ENCODE results near the gene MEGF6.

The MEGF6 gene

DNA sequence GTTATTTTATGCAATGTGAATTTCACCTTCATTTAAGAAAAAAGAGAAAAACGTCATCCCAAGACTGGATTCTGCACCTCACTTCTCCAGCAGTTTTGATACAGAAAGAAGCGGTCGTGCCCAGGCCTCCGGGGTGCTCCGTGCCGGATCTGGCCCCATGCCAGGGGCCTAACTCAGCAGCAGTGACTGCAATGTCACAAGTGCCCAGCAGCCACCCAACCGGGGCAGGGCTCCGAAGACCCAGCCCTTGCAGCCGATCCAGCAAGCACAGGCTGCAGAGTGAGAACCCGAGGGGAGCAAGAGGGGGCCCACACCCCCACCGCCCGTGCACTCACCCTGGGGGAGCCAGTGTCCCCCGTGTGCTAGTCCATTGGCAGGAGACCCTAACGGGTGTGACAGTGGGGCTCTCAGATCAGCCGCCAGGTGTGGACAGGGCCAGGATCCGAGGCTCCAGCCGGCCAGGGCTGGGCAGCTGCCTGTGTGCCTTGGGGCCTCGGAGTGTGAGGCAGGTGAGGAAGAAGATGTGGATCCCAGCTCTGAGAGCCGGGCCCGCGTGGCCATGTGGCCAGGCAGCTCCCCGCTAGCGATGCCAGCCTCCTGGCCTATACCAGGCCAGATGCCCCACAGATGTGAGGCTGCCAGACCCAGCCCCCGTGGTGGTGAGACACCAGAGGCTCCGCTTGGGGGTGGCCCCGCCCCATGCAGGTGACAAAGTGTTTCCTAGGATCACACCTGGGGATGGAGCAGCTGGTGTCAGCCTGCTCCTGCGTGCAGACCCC, 60.6 kb downstream of the MEGF6 start:
- ATAC-seq (ENCODE audit: low read depth), result no peak

GRCh38 chr1:3548895-3549294, 62.4 kb downstream of the MEGF6 start:
- Histone ChIP-seq H3K27me3 (ENCODE audit: insufficient read depth, poor library complexity, severe bottlenecking) (no peaks in the 10 kb centered on the region), H3K27ac (ENCODE audit: poor library complexity, severe bottlenecking) (no peak overlapping the region), H3K4me1 (ENCODE audit: insufficient read depth, poor library complexity, severe bottlenecking) (peaks cover 12% of the 10 kb centered on the region), H3K4me3 (ENCODE audit: severe bottlenecking) (no peak overlapping the region), H3K9me3 (ENCODE audit: severe bottlenecking) (no peaks in the 10 kb centered on the region), H3K36me3 (ENCODE audit: low read depth) (no peaks in the 10 kb centered on the region)
- no peak for ATAC-seq (ENCODE audit: low read depth)
- DNase-seq (ENCODE audit: low spot score), result no peak
- no peak for TF ChIP-seq CTCF (IDR thresholded peaks at IDR 0.05; ENCODE audit: poor library complexity, severe bottlenecking)

More for the DNA sequence above, 60.6 kb downstream of the MEGF6 start:
- no peak overlapping the region for H3K4me3 ChIP-seq (ENCODE audit: severe bottlenecking)
- H3K27ac ChIP-seq (ENCODE audit: poor library complexity, severe bottlenecking), result no peak overlapping the region
- H3K4me1 ChIP-seq (ENCODE audit: insufficient read depth, poor library complexity, severe bottlenecking), result peaks cover 26% of the 10 kb centered on the region
- no peak for DNase-seq (ENCODE audit: low spot score)
- H3K36me3 ChIP-seq (ENCODE audit: low read depth), result no peaks in the 10 kb centered on the region
- H3K27me3 ChIP-seq (ENCODE audit: insufficient read depth, poor library complexity, severe bottlenecking), result no peaks in the 10 kb centered on the region
- no peak for TF ChIP-seq CTCF (IDR thresholded peaks at IDR 0.05; ENCODE audit: poor library complexity, severe bottlenecking)
- H3K9me3 ChIP-seq (ENCODE audit: severe bottlenecking), result no peaks in the 10 kb centered on the region

GRCh38 chr1:3548156-3548893, 63.0 kb downstream of the MEGF6 start:
- no peak for TF ChIP-seq CTCF (IDR thresholded peaks at IDR 0.05; ENCODE audit: poor library complexity, severe bottlenecking)
- Histone ChIP-seq H3K4me1 (ENCODE audit: insufficient read depth, poor library complexity, severe bottlenecking) (peaks cover 12% of the 10 kb centered on the region), H3K27ac (ENCODE audit: poor library complexity, severe bottlenecking) (no peak overlapping the region), H3K27me3 (ENCODE audit: insufficient read depth, poor library complexity, severe bottlenecking) (no peaks in the 10 kb centered on the region), H3K9me3 (ENCODE audit: severe bottlenecking) (no peaks in the 10 kb centered on the region), H3K4me3 (ENCODE audit: severe bottlenecking) (no peak overlapping the region), H3K36me3 (ENCODE audit: low read depth) (no peaks in the 10 kb centered on the region)
- DNase-seq (ENCODE audit: low spot score) (no peak), ATAC-seq (ENCODE audit: low read depth) (no peak)

GRCh38 chr1:3547055-3548005, 64.0 kb downstream of the MEGF6 start:
- Histone ChIP-seq H3K9me3 (ENCODE audit: severe bottlenecking) (no peaks in the 10 kb centered on the region), H3K27me3 (ENCODE audit: insufficient read depth, poor library complexity, severe bottlenecking) (no peaks in the 10 kb centered on the region), H3K4me1 (ENCODE audit: insufficient read depth, poor library complexity, severe bottlenecking) (peaks cover 18% of the 10 kb centered on the region), H3K4me3 (ENCODE audit: severe bottlenecking) (no peak overlapping the region), H3K36me3 (ENCODE audit: low read depth) (no peaks in the 10 kb centered on the region), H3K27ac (ENCODE audit: poor library complexity, severe bottlenecking) (no peak overlapping the region)
- ATAC-seq (ENCODE audit: low read depth) (no peak), DNase-seq (ENCODE audit: low spot score) (no peak)
- no peak for TF ChIP-seq CTCF (IDR thresholded peaks at IDR 0.05; ENCODE audit: poor library complexity, severe bottlenecking)
